HG03045 (cell line): Measurements from ENCODE around the gene PPM1H.

ENCODE experiments used
- ATAC-seq: cut with Tn5 transposase; IDR thresholded peaks from one replicate; pipeline ENCODE4 v1.9.1; 2021; ENCODE audit warnings: mild to moderate bottlenecking, moderate library complexity; ENCODE audit not compliant: unreplicated experiment

Gene PPM1H

GRCh38 chr12:62802984-62803383, 132.0 kb downstream of the PPM1H start:
- no peak for ATAC-seq

DNA sequence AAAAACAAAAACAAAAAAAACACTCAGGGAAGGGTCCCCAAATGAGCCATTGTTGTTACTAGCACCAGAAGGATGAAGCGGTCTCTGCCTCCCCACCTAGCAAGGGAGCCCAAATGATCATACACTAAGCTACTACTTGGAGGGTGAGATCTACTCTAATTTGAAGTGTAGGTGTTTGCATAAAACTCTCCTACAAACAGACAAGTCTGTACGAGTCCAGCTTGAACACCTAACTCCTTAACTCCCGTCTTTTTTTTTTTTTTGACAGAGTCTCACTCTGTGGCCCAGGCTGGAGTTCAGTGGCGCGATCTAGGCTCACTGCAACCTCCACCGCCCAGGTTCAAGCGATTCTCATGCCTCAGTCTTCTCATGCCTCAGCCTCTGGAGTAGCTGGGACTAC, 132.6 kb downstream of the PPM1H start:
- ATAC-seq, result no peak

- no peak for ATAC-seq
Observed at GRCh38 chr12:62801796-62802195, 133.2 kb downstream of the PPM1H start.

GRCh38 chr12:62800707-62801400, 134.1 kb downstream of the PPM1H start:
- no peak for ATAC-seq

- ATAC-seq, result peak; percentile 69
Observed at GRCh38 chr12:62799766-62800406, 135.1 kb downstream of the PPM1H start.

GRCh38 chr12:62799126-62799736, 135.7 kb downstream of the PPM1H start:
- peak; percentile 70 for ATAC-seq

DNA sequence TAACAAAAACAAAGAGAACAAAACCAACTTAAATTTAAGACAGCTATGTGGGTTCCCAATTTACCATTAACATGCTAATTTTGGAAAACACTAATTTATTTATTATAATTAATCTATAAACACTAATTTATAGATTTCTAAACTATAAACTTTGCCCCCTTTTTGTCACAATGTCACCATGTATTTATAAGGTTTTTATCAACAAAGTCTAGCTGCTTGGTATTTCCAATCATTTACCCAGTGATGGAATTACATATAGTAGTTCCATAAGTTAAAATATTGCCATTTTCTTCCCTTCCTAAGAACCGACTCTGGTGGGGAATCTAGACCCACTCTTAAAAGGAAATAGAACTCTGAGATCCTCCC, 140.7 kb downstream of the PPM1H start:
- ATAC-seq, result no peak

DNA sequence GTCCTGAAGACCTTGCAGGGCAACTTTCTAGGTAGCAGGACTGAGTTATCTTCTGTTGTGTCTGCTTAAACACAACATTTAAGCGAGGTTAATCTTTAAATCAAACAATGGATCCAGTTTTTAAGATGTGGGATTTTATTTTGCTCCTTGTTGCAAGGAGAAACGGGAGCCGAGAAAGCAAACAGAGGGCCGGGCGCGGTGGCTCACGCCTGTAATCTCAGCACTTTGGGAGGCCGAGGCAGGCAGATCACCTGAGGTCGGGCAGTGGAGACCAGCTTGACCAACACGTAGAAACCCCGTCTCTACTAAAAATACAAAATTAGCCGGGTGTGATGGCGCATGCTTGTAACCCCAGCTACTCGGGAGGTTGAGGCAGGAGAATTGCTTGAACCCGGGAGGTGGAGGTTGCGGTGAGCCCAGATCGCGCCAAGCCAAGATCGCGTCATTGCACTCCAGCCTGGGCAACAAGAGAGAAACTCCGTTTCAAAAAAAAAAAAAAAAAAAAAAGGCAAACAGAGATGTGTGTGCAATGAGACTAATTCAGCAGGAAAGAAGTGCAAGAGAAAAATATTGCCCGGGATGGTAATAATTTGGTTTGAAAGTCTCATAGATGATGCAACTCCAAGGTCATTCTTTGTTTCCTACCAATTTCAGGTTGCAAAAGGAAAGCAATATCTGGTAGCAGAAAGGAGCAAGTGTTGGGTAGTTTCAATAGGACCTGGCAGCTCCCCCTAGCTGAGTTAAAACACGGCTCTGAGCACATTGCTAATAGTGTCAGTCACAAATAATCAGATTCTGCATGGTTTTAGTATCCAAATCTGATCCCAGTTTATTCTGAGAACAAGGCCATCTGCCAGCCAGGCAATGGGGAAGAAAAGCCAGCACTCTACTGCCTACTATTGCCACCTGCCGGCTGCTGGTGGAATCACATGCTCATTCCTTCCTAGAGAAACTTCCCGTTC, 141.4 kb downstream of the PPM1H start:
- ATAC-seq, result peak; percentile 53

DNA sequence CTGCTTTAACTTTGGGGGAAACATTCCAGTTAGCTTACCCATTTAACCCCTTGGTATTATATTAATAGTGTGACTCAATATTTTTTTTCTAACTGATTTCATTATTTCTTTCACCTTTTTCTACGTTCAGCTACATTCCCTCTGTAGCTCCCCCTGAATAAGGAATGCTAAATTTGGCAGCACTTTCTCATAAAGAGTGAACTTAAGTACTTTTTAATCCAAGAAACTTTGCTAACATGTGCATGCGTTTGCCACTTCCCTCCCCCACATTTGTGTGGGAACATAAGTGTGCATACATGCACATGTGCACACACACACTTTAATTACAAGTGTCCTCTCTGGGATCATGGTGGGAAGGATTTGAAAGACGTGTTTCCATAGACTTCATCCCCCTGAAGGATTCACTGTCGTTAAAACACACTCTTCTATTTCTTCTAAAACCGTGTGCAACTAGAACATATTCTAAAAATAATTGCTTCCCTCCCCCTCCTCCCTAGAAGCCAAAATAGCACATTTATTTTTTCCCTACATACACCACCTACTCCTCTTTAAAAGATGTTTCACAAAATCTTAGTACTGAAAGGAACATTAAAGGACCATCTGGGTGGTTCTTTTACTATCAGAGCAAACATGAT, 142.6 kb downstream of the PPM1H start:
- ATAC-seq, result no peak

DNA sequence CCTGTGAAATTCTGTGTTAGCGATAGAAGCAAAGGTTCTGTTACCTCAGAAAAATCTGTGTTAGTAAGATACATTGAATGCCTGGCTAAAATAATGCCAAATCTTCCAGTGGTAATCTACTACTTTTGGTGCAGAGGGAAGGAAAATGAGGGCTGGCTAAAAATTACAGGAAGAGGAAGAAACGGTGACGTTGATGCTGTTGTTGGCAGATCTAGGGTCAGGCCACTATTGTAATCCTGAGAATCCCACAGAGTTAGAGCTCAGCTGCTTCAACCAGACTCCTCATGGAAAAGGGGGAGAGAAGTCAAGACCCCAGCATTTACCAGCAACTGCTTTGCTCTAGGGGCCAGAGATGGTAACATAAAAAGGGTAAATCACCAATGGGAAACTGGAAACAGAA, 145.1 kb downstream of the PPM1H start:
- ATAC-seq, result no peak

DNA sequence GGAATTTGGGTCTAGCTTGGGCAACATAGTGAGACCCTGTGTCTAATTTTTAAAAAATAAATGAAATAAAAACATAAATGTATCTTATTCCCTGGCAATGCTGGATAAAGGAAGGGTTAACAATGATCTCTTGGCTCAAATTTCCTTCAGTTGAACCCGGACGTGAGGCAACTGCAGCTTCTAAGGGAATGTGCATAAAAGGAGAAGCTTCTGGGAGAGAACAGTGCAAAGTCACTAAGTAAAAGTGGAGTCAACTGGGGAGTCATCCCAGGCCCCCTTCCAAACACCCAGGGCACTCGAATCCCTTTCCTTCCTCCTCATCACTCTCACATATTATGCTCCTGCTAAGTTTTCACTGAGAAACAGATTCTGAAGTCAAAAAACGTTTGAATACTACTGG, 147.3 kb downstream of the PPM1H start:
- ATAC-seq, result no peak

- ATAC-seq, result no peak
Observed at GRCh38 chr12:62787023-62787422, 147.9 kb downstream of the PPM1H start.

- ATAC-seq, result no peak
Observed at GRCh38 chr12:62785941-62786559, 148.9 kb downstream of the PPM1H start.

DNA sequence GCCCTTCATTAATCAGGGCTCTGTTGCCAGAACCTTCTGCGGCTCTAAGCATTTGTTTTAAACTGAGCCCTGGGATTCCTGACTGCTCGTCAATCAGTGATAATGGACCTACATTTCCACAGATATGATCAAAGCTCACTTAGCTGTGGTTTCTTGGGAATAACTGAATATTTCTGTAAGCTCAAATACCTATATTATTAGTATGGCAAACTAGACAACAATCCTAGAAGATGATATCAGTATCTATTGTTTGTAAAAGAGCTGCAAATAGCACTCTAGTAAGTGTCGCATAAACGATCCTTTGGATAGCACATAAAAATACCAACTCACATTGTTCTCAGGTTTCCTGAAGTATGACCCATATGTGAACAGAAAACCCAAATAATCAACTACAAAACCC, 150.4 kb downstream of the PPM1H start:
- ATAC-seq, result no peak

- ATAC-seq, result no peak
Observed at GRCh38 chr12:62783881-62784280, 151.1 kb downstream of the PPM1H start.

GRCh38 chr12:62781136-62781880, 153.6 kb downstream of the PPM1H start:
- no peak for ATAC-seq

GRCh38 chr12:62779488-62779887, 155.5 kb downstream of the PPM1H start:
- ATAC-seq, result no peak

GRCh38 chr12:62778187-62778586, 156.8 kb downstream of the PPM1H start:
- ATAC-seq, result no peak

GRCh38 chr12:62776997-62777396, 158.0 kb downstream of the PPM1H start:
- no peak for ATAC-seq

GRCh38 chr12:62776575-62776974, 158.4 kb downstream of the PPM1H start:
- no peak for ATAC-seq
